GM23338 (cell line): ENCODE measurements around the gene SIRPB2. TPM values are rescaled to one million over a fixed set of nuclear protein-coding genes. Genes with fewer than 3 reads are reported as not detected.

Experiments used
- ATAC-seq: fragments of 200-7000 bp; cut with Tn5 transposase; 3 replicates; pipeline ENCODE4 v1.9.1; 2020
- DNase-seq: peaks from one replicate; pipeline ENCODE4 v3.0.0-alpha.2; 2015; ENCODE audit warnings: low spot score
- H2AFZ ChIP-seq: fragments of 200-600 bp; sonication (generic); 2 replicates; pipeline ENCODE4 v1.8.0; 2016; ENCODE audit warnings: antibody characterized with exemption, mild to moderate bottlenecking, moderate library complexity
- H3F3A ChIP-seq: fragments of 200-600 bp; sonication (generic); replicated peaks from 2 replicates; pipeline ENCODE4 v1.8.0; 2017; ENCODE audit warnings: antibody characterized with exemption, mixed run types, low read depth
- H3K27ac ChIP-seq: fragments of 200-600 bp; sonication (generic); 2 replicates; pipeline ENCODE4 v1.6.1; 2016; ENCODE audit warnings: low read depth
- H3K27me3 ChIP-seq: fragments of 200-600 bp; sonication (generic); 2 replicates; pipeline ENCODE4 v1.8.0; 2016; ENCODE audit warnings: mild to moderate bottlenecking, mixed run types, moderate library complexity; ENCODE audit not compliant: insufficient read depth
- H3K36me3 ChIP-seq: fragments of 200-600 bp; sonication (generic); 2 replicates; pipeline ENCODE4 v1.8.0; 2016; ENCODE audit warnings: mild to moderate bottlenecking; ENCODE audit not compliant: insufficient read depth
- H3K4me1 ChIP-seq: fragments of 200-600 bp; sonication (generic); 2 replicates; pipeline ENCODE4 v1.8.0; 2016; ENCODE audit warnings: mild to moderate bottlenecking, moderate library complexity; ENCODE audit not compliant: insufficient read depth
- H3K4me2 ChIP-seq: fragments of 200-600 bp; sonication (generic); 2 replicates; pipeline ENCODE4 v1.7.1; 2017; ENCODE audit warnings: mixed run types
- H3K4me3 ChIP-seq: fragments of 200-600 bp; sonication (generic); 2 replicates; pipeline ENCODE4 v1.6.1; 2016; ENCODE audit warnings: mixed run types
- H3K79me2 ChIP-seq: fragments of 200-600 bp; sonication (generic); replicated peaks from 2 replicates; pipeline ENCODE4 v1.8.0; 2017; ENCODE audit warnings: mild to moderate bottlenecking; ENCODE audit not compliant: insufficient read depth
- H3K9me2 ChIP-seq: fragments of 200-600 bp; sonication (generic); 2 replicates; pipeline ENCODE4 v1.8.0; 2017; ENCODE audit not compliant: insufficient read depth
- H4K20me1 ChIP-seq: fragments of 200-600 bp; sonication (generic); replicated peaks from 2 replicates; pipeline ENCODE4 v1.8.0; 2017; ENCODE audit warnings: mild to moderate bottlenecking; ENCODE audit not compliant: insufficient read depth
- H3K27ac Mint-ChIP-seq: 2 replicates; pipeline ENCODE4 v1.8.0; 2020; ENCODE audit warnings: inconsistent platforms, mild to moderate bottlenecking, moderate library complexity, mixed read lengths
- H3K27me3 Mint-ChIP-seq: 3 replicates; pipeline ENCODE4 v1.8.0; 2022; ENCODE audit warnings: low read depth, mild to moderate bottlenecking, moderate library complexity, mixed read lengths, inconsistent platforms; ENCODE audit not compliant: insufficient read depth, poor library complexity
- H3K36me3 Mint-ChIP-seq: 3 replicates; pipeline ENCODE4 v1.8.0; 2021; ENCODE audit warnings: low read depth, mild to moderate bottlenecking, inconsistent platforms, moderate library complexity, mixed read lengths
- H3K4me1 Mint-ChIP-seq: 3 replicates; pipeline ENCODE4 v1.8.0; 2020; ENCODE audit warnings: mild to moderate bottlenecking, inconsistent platforms, mixed read lengths
- H3K4me3 Mint-ChIP-seq: 3 replicates; pipeline ENCODE4 v1.8.0; 2021; ENCODE audit warnings: moderate library complexity, mild to moderate bottlenecking, inconsistent platforms, mixed read lengths
- H3K9me3 Mint-ChIP-seq: 3 replicates; pipeline ENCODE4 v1.8.0; 2020; ENCODE audit warnings: moderate library complexity, mild to moderate bottlenecking, inconsistent platforms, mixed read lengths
- CREB1 ChIP-seq: fragments of 250-450 bp; sonication (Bioruptor Pico); IDR thresholded peaks from 2 replicates; pipeline ENCODE4 v1.5.0; 2020; ENCODE audit warnings: low read depth, mild to moderate bottlenecking, moderate library complexity
- CTCF ChIP-seq, 2 experiments: fragments of 200-600 bp in 1 of 2; sonication (generic) in 1 of 2; conservative IDR thresholded peaks; 2 replicates each; pipeline versions ENCODE4 v1.5.1 to v1.6.1; 2016 to 2017; ENCODE audit warnings: antibody characterized with exemption in 2 of 2, low read depth in 2 of 2, mild to moderate bottlenecking in 2 of 2, moderate library complexity in 1 of 2
- ETS1 ChIP-seq: IDR thresholded peaks from 2 replicates; pipeline ENCODE4 v1.6.1; 2016; ENCODE audit warnings: antibody characterized with exemption
- EZH2 ChIP-seq: fragments of 200-600 bp; sonication (generic); IDR thresholded peaks from one replicate; pipeline ENCODE4 v1.8.0; 2017; ENCODE audit warnings: antibody characterized with exemption, mild to moderate bottlenecking, low read depth; ENCODE audit not compliant: unreplicated experiment
- EZH2phosphoT487 ChIP-seq: fragments of 200-600 bp; sonication (generic); IDR thresholded peaks from one replicate; pipeline ENCODE4 v1.8.1; 2018; ENCODE audit warnings: antibody characterized with exemption; ENCODE audit not compliant: unreplicated experiment
- JUNB ChIP-seq: IDR thresholded peaks from one replicate; pipeline ENCODE4 v1.6.1; 2016; ENCODE audit warnings: antibody characterized with exemption; ENCODE audit not compliant: unreplicated experiment
- NANOG ChIP-seq: IDR thresholded peaks from 2 replicates; pipeline ENCODE4 v1.6.1; 2016; ENCODE audit warnings: antibody characterized with exemption, borderline replicate concordance
- POLR2AphosphoS5 ChIP-seq: IDR thresholded peaks from 2 replicates; pipeline ENCODE4 v1.6.1; 2016; ENCODE audit warnings: antibody characterized with exemption, low read depth
- REST ChIP-seq: IDR thresholded peaks from one replicate; pipeline ENCODE4 v1.6.1; 2018; ENCODE audit warnings: antibody characterized with exemption; ENCODE audit not compliant: unreplicated experiment
- STAT1 ChIP-seq: IDR thresholded peaks from one replicate; pipeline ENCODE4 v1.6.1; 2016; ENCODE audit warnings: antibody characterized with exemption; ENCODE audit not compliant: unreplicated experiment
- ZNF114 ChIP-seq: fragments of 250-450 bp; sonication (Bioruptor Pico); IDR thresholded peaks from 2 replicates; pipeline ENCODE4 v1.5.0; 2020; ENCODE audit warnings: mild to moderate bottlenecking, moderate library complexity
- ZNF331 ChIP-seq: fragments of 250-450 bp; sonication (Bioruptor Pico); IDR thresholded peaks from 2 replicates; pipeline ENCODE4 v1.5.0; 2020; ENCODE audit warnings: low read depth, mild to moderate bottlenecking, moderate library complexity
- ZNF462 ChIP-seq: fragments of 250-450 bp; sonication (Bioruptor Pico); IDR thresholded peaks from 2 replicates; pipeline ENCODE4 v1.5.0; 2020; ENCODE audit warnings: mild to moderate bottlenecking, moderate library complexity
- polyA plus RNA-seq: library from polyadenylated mRNA; unstranded; fragments of >200 nt; fragmentation: Nextera tagmentation; extraction: Ambion mirVana; gene quantifications from 2 replicates; pipeline ENCODE4 v1.2.1, GENCODE V29; 2016
- total RNA-seq: library from RNA; depleted of rRNA; stranded (reverse); fragments of >200 nt; shearing (Covaris generic); gene quantifications from 2 replicates; pipeline ENCODE4 v1.2.3, GENCODE V29; 2014

The SIRPB2 gene
- total and polyA plus RNA-seq, 2 experiments from 2014 or later = 0.29 TPM; not detected in 1

GRCh38 chr20:1479831-1480595 lies 11.2 kb downstream of the SIRPB2 start:
- H4K20me1 ChIP-seq = no peaks in the 10 kb centered on the region
- 0 out of 2 replicates have a peak, but pooled peaks cover 10% of the 10 kb centered on the region for H3K9me2 ChIP-seq
- Mint-ChIP-seq H3K9me3 (no peaks in the 10 kb centered on the region), H3K27me3 (peaks cover 2% of the 10 kb centered on the region), H3K4me3 (no peak overlapping the region), H3K27ac (no peak overlapping the region), H3K4me1 (0 out of 3 replicates have a peak, but pooled peaks cover 2% of the 10 kb centered on the region), H3K36me3 (no peaks in the 10 kb centered on the region)
- no peaks in the 10 kb centered on the region for H3K36me3 ChIP-seq
- H3K4me1 ChIP-seq = no peaks in the 10 kb centered on the region
- DNase-seq (no peak), ATAC-seq (no peak)
- TF ChIP-seq ZNF462 (CRISPR knock-in tag) (no peak), POLR2AphosphoS5 (no peak), EZH2 (no peak), NANOG (no peak), JUNB (no peak), STAT1 (no peak), ZNF331 (CRISPR knock-in tag) (no peak), ZNF114 (no peak), REST (no peak), EZH2phosphoT487 (no peak), ETS1 (no peak), CREB1 (no peak), CTCF (conservative IDR thresholded peaks at IDR 0.05; ENCODE audit: low read depth in 2 of 2) (no peak)
- no peak overlapping the region for H3K27ac ChIP-seq
- H2AFZ ChIP-seq = no peak overlapping the region
- H3K4me3 ChIP-seq = no peak overlapping the region
- no peak overlapping the region for H3K4me2 ChIP-seq
- H3F3A ChIP-seq = no peaks in the 10 kb centered on the region
- no peaks in the 10 kb centered on the region for H3K27me3 ChIP-seq
- H3K79me2 ChIP-seq = no peaks in the 10 kb centered on the region
